ENCODE measurements around the gene KRT12. TPM values are rescaled to one million over a fixed set of nuclear protein-coding genes. Genes with fewer than 3 reads are reported as not detected.

KRT12 gene
- not detected in 2 replicates for polyA plus RNA-seq

GRCh38 chr17:40866838-40867237, at the start of gene KRT12:
Gene KRT12, minus strand, starts transcription at chr17:40867223. Its CDS starts 37 bp downstream, at chr17:40867186.

GRCh38 chr17:40884708-40885512, 17.9 kb upstream of the KRT12 start, which contains the start of gene KRT20:
Gene KRT20, minus strand, starts transcription at chr17:40885242. Its CDS starts 57 bp downstream, at chr17:40885185.

GRCh38 chr17:40822132-40822812, 44.8 kb downstream of the KRT12 start, which contains the start of gene KRT10:
Gene KRT10, minus strand, starts transcription at chr17:40822614. Its CDS starts 29 bp downstream, at chr17:40822585.

Other genes with a start within 250 kb of the KRT12 start
- gene SMARCE1, start 219.4 kb downstream of the KRT12 start, polyA plus RNA-seq: 65.2 and 73.0 TPM in 2 replicates
- 172 and 190 TPM in 2 replicates for gene KRT222, start 202.0 kb downstream of the KRT12 start, polyA plus RNA-seq
- 0.85 TPM in 1 of 2 replicates, not detected in the other for gene KRT24, start 163.5 kb downstream of the KRT12 start, polyA plus RNA-seq
- gene KRT25, start 111.9 kb downstream of the KRT12 start, polyA plus RNA-seq: 0.52 and 3.2 TPM in 2 replicates
- gene KRT26, start 95.0 kb downstream of the KRT12 start, polyA plus RNA-seq: not detected in 2 replicates
- not detected in 2 replicates for gene KRT27, start 84.7 kb downstream of the KRT12 start, polyA plus RNA-seq
- not detected in 2 replicates for gene KRT28, start 67.3 kb downstream of the KRT12 start, polyA plus RNA-seq
- 45.5 and 59.0 TPM in 2 replicates for gene KRT10, start 44.6 kb downstream of the KRT12 start, polyA plus RNA-seq
- gene KRT20, start 18.0 kb upstream of the KRT12 start, polyA plus RNA-seq: not detected in 2 replicates
- gene KRT23, start 70.4 kb upstream of the KRT12 start, polyA plus RNA-seq: 0.60 TPM in 1 of 2 replicates, not detected in the other
- gene KRT39, start 99.7 kb upstream of the KRT12 start, polyA plus RNA-seq: not detected in 2 replicates
- gene KRT40, start 117.1 kb upstream of the KRT12 start, polyA plus RNA-seq: not detected in 2 replicates
- gene KRTAP3-3, start 126.9 kb upstream of the KRT12 start, polyA plus RNA-seq: not detected in 2 replicates
- not detected in 2 replicates for gene KRTAP3-2, start 132.7 kb upstream of the KRT12 start, polyA plus RNA-seq
- not detected in 2 replicates for gene KRTAP3-1, start 141.9 kb upstream of the KRT12 start, polyA plus RNA-seq
- gene KRTAP1-5, start 160.0 kb upstream of the KRT12 start, polyA plus RNA-seq: not detected in 2 replicates
- gene KRTAP1-4, start 163.0 kb upstream of the KRT12 start, polyA plus RNA-seq: not detected in 2 replicates
- not detected in 2 replicates for gene KRTAP1-3, start 167.7 kb upstream of the KRT12 start, polyA plus RNA-seq
- gene KRTAP1-1, start 174.2 kb upstream of the KRT12 start, polyA plus RNA-seq: 0.28 TPM in 1 of 2 replicates, not detected in the other
- gene KRTAP2-1, start 180.1 kb upstream of the KRT12 start, polyA plus RNA-seq: not detected in 2 replicates
- not detected in 2 replicates for gene KRTAP2-2, start 188.0 kb upstream of the KRT12 start, polyA plus RNA-seq
- not detected in 2 replicates for gene KRTAP2-3, start 192.9 kb upstream of the KRT12 start, polyA plus RNA-seq
- gene KRTAP2-4, start 198.7 kb upstream of the KRT12 start, polyA plus RNA-seq: not detected in 2 replicates
- not detected in 2 replicates for gene KRTAP4-7, start 216.9 kb upstream of the KRT12 start, polyA plus RNA-seq
- gene KRTAP4-8, start 230.9 kb upstream of the KRT12 start, polyA plus RNA-seq: not detected in 2 replicates
- not detected in 2 replicates for gene KRTAP4-16, start 235.0 kb upstream of the KRT12 start, polyA plus RNA-seq
- not detected in 2 replicates for gene KRTAP4-9, start 238.2 kb upstream of the KRT12 start, polyA plus RNA-seq